ENCODE measurements around the gene TLE2.

DNA sequence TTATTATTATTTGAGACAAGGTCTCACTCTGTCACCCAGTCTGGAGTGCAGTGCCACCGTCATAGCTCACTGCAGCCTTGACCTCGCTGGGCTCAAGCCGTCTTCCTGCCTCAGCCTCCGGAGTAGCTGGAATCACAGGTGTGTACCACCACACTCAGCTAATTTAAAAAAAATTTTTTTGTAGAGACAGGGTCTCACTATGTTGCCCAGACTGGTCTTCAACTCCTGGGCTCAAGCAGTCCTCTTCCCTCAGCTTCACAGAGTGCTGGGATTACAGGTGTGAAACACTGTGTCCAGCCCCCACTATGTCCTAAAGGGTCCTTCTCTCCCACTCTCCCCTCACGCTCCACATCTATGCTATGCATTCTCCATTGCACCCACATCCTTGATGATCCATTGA lies 9.1 kb upstream of the TLE2 start:
- TF ChIP-seq CTCF (IDR thresholded peaks at IDR 0.05) (no peak), POLR2A (IDR thresholded peaks at IDR 0.05) (no peak)
